Kidney glomerular epithelial cell (primary cell): Measurements from ENCODE around the gene KRT86.
A peak's percentile ranks its signal among the peaks of the same experiment; 100 is the strongest.
"Not testable (repeated sequence)": the region's sequence is repeated elsewhere in the genome, so short reads cannot be mapped to it uniquely, and the experiment has no call there.

Experiments
- DNase-seq: peaks from one replicate; lab custom pipeline; 2025; lab: John Stamatoyannopoulos, UW

The KRT86 gene

GRCh38 chr12:52238916-52239646 lies 35.4 kb upstream of the KRT86 start:
- DNase-seq = no peak

- no peak for DNase-seq
Measured at GRCh38 chr12:52239767-52240166, 34.7 kb upstream of the KRT86 start.

- DNase-seq = not testable (repeated sequence)
Measured at GRCh38 chr12:52240247-52240646, 34.2 kb upstream of the KRT86 start.

DNA sequence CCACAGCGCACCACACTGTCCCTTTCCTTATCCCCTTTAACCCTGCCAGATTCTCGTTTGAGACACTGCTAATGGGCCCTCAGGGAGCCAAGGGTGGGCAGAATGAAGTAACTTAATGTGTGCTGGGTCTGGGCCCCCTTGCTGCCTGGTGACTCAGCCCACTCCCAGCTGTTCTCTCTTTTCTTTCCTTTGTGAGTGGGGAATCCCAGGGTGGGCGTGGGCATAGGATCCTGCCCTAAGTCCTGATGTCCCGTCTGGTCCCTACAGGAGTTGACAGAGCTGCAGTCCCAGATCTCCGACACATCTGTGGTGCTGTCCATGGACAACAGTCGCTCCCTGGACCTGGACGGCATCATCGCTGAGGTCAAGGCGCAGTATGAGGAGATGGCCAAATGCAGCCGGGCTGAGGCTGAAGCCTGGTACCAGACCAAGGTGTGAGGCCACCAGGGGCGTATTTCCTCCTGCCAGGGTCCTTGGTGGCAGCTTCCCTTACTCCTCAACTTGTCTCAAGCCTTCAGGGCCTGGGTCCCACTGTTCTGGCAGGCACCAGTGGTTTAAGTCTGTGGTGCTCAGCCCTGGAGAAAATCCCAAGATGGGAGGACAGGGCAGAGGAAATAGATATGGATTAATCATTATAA lies 33.1 kb upstream of the KRT86 start:
- DNase-seq = no peak

DNA sequence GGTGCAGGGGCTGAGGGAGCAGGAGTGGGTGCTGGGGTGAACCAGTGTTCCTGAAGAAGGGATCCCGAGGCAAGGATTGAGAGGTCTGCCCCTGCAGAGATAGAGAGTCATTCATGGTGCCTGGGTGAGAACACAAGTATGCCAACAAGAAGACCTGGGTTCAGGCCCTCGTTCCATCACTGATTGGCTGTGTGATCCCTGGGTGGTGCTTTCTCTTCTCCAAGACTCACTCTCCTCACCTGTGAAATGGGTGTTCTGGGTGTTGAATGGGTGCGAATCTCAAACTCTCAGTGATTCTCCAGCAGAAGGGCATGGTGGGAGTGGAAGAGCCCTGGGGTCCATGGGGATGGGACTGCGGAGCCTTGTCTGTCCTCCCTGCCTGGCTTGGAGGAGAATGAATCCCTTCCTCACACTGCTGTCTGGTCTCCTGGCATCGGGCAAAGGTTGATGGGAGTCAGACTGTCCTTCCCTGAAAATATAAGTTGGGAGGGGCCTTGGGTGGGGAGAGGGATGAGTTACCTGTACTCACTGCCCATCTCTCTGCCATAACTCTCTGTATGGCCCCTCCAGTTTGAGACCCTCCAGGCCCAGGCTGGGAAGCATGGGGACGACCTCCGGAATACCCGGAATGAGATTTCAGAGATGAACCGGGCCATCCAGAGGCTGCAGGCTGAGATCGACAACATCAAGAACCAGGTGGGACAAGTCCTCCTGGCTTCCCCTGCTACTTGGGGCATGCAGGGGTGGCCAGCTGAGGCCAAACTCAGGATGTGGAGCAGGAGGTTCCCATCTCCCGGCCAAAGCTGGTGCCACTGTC lies 31.8 kb upstream of the KRT86 start:
- DNase-seq = no peak

GRCh38 chr12:52243259-52243855 lies 31.1 kb upstream of the KRT86 start:
- peak; percentile 86 for DNase-seq

DNA sequence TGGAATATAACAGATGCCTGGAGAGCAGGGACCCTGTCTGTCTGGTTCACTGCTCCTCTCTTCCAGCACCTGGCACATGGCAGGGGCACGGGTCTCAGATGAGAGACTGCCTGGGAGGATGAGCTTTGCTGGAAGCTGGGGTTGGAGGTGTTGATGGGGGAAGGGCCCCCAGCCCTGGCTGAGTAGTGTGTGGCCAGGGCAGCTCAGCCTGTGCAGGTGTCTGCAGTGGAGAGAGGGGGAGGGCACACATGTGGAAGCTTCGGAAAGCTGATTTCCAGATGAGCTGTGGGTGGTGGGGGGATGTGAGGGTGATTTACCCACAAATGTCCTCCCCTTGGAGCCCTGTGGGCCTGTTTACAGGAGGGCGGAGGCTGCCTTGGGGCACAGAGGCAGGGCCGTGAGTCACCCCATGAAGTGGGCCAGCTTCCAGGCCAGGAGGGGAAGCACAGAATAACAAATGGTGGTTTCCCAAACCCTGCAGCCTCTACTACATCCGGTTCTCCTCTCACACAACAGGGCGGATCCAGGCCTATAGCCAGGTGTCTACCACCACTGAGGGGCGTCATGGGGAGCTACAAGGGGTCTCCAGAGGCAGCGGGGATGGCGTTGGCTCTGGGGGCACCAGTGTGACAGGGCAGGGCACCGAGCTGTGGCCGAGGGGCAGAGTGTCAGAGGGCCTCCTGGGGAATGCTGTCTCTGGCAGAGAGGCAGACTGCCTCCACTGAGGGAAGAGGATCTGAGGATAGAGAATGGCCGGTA lies 30.4 kb upstream of the KRT86 start:
- DNase-seq = peak; percentile 93

- DNase-seq = no peak
Measured at GRCh38 chr12:52244615-52244994, 29.8 kb upstream of the KRT86 start.

DNA sequence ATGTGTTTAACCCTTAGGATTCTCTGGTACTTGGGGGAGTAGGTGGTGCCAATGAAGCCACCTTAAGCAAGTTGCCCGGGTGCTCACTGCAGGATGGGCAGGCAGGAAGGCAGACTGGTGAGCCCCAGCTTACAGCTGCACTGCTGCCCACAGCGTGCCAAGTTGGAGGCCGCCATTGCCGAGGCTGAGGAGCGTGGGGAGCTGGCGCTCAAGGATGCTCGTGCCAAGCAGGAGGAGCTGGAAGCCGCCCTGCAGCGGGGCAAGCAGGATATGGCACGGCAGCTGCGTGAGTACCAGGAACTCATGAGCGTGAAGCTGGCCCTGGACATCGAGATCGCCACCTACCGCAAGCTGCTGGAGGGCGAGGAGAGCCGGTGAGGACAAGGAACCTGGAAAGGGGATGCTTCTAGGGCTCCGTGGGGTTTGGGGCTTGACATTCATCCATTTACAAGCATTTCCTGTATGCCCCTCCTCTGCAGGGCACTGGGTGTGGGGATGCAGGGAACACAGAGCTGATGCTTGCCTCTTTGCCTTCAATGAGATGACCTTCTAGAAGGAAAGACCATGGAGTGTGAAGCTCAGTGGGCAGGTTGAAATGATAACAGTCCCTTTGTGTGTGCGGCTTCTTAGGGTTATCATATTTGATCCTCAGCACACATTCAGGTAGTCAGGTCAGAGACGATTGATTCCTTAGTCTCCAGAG lies 29.0 kb upstream of the KRT86 start:
- no peak for DNase-seq

DNA sequence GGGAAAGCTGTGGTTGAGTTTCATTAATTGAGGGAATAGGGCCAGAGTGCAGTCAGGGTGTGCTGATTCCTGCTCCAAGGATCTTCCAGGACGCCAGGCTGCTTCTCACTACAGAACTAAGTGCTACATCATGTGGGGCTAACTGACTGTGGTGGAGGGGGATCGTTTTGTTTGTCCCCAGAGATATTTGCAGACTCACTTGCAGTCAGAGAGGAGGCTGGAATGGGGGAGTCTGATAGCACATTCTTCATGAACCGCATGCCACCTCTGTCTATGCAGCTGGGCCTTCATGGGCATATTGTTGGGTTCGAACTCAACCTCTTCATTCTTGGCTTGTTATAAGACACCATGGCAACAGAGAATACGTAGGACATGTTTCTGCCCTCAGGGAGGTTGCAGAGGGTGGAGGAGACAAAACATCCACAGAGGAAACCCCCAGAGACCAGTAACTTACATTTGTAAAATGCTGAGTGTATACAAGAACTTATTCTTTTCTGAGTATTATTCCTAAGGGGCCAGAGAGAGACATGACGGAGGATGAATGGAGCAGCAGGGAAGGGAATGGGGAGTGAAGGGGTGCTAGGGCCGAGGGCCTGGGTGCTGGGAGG lies 28.4 kb upstream of the KRT86 start:
- no peak for DNase-seq

- no peak for DNase-seq
Measured at GRCh38 chr12:52246720-52247621, 27.5 kb upstream of the KRT86 start.

GRCh38 chr12:52247622-52248540 lies 26.6 kb upstream of the KRT86 start:
- DNase-seq = no peak

DNA sequence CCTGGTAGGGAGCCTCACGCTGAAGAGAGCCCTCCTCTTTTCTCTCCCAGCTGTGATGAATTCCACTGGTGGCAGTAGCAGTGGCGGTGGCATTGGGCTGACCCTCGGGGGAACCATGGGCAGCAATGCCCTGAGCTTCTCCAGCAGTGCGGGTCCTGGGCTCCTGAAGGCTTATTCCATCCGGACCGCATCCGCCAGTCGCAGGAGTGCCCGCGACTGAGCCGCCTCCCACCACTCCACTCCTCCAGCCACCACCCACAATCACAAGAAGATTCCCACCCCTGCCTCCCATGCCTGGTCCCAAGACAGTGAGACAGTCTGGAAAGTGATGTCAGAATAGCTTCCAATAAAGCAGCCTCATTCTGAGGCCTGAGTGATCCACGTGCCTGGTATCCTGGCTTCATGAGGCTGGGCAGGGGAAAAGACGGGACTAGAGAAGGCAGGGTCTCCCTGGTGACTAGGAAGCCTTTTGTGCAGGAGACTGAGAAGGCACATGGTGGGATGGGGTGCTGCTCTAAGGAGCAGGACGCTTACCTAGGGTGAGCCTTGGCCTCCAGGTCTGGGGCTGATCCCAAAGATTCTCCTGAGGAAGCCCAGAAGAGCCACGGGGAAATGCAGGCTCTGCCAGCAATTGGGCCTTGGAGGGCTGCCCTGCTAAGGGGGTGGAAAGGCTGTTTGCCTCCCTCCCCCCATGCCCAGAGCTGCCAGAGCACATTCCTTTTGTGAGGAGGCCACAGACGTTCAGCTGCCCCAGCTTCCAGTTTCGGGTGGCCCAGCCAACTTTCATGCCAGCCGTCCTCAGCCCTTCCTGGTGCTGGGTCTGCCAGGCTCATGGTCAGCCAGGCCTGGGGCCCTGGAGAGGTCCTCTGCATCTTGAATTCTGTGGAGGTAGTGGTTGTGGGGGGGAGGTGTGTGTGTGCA lies 25.6 kb upstream of the KRT86 start:
- no peak for DNase-seq

DNA sequence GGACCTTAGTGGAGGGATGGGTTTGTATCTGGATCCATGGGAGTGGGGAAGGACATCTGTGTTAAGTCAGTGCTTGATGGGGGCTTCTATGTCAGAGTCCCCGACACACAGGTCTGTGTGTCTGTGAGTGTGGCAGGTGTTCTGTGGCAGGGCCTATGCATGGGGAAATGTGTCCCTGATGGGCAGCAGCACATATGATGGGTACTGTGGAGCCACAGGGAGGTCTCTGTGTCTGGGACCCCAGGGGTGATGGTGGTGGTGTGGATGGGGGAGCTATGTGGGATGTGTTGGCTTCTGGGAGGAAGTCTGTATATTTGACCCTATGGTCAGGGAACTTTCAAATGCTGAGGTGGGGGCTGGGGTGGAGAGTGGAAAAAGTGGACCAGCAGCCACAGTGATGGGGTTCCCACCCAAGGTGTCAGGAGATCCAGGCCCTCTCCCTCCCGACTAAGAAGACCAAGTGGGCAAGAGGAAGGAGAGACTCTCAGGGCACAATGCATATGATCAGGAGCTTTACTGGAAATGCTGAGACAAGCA lies 24.9 kb upstream of the KRT86 start:
- DNase-seq = no peak

GRCh38 chr12:52250048-52250990 lies 24.1 kb upstream of the KRT86 start:
- DNase-seq = no peak
